CD14-positive monocyte (primary cell): Measurements from ENCODE around the gene SUMO3. TPM values are rescaled to one million over a fixed set of nuclear protein-coding genes. Genes with fewer than 3 reads are reported as not detected.
"Not testable (repeated sequence)": the region's sequence is repeated elsewhere in the genome, so short reads cannot be mapped to it uniquely, and the experiment has no call there.

Source experiments
- DNase-seq, 3 donors: peaks; one replicate each; pipeline ENCODE4 v3.0.0-alpha.2; 2011 to 2022
- H2AFZ ChIP-seq: 2 replicates; pipeline ENCODE4 v1.6.0; 2012; ENCODE audit warnings: mild to moderate bottlenecking, low read depth, low read length, inconsistent platforms; ENCODE audit not compliant: insufficient read depth, poor library complexity, severe bottlenecking
- H3K27ac ChIP-seq, 2 donors: 1 replicate in 1 of 2; 2 replicates in 1 of 2; pipeline ENCODE4 v1.5.1; 2012 to 2013; ENCODE audit warnings: low read length in 2 of 2, control low read depth in 1 of 2, inconsistent platforms in 1 of 2, low read depth in 1 of 2, mild to moderate bottlenecking in 1 of 2
- H3K27me3 ChIP-seq, 2 donors: one replicate each; pipeline versions ENCODE4 v1.6.0 to v1.6.1; 2011 to 2013; ENCODE audit warnings: low read length in 2 of 2; ENCODE audit not compliant: control insufficient read depth in 2 of 2, insufficient read depth in 2 of 2
- H3K36me3 ChIP-seq, 2 donors: replicated peaks in 1 of 2; 1 replicate in 1 of 2; 2 replicates in 1 of 2; pipeline versions ENCODE4 v1.5.1 to v1.6.1; 2012 to 2013; ENCODE audit warnings: low read length in 2 of 2, control low read depth in 1 of 2, inconsistent platforms in 1 of 2, mild to moderate bottlenecking in 1 of 2; ENCODE audit not compliant: insufficient read depth in 2 of 2, control insufficient read depth in 1 of 2
- H3K4me1 ChIP-seq, 2 donors: 1 replicate in 1 of 2; 2 replicates in 1 of 2; pipeline versions ENCODE4 v1.5.1 to v1.6.1; 2012 to 2013; ENCODE audit warnings: low read length in 2 of 2, control low read depth in 1 of 2, inconsistent platforms in 1 of 2, mild to moderate bottlenecking in 1 of 2, moderate library complexity in 1 of 2; ENCODE audit not compliant: insufficient read depth in 2 of 2, control insufficient read depth in 1 of 2
- H3K4me2 ChIP-seq: replicated peaks from 2 replicates; pipeline ENCODE3; 2012; ENCODE audit warnings: low read length, moderate library complexity, mild to moderate bottlenecking; ENCODE audit not compliant: poor library complexity, severe bottlenecking; ENCODE audit errors: extremely low read depth
- H3K4me3 ChIP-seq, 3 experiments: fragments of 200-600 bp in 1 of 3; sonication (generic) in 1 of 3; replicated peaks in 1 of 3; 1 replicate in 2 of 3; 2 replicates in 1 of 3; pipeline ENCODE4 v1.5.1; 2011 to 2013; ENCODE audit warnings: low read length in 3 of 3, mild to moderate bottlenecking in 3 of 3, control low read depth in 2 of 3, low read depth in 2 of 3, inconsistent platforms in 1 of 3, moderate library complexity in 1 of 3
- H3K79me2 ChIP-seq: 2 replicates; pipeline ENCODE4 v1.6.0; 2012; ENCODE audit warnings: mild to moderate bottlenecking, control low read depth, inconsistent platforms, low read length, moderate library complexity; ENCODE audit not compliant: insufficient read depth
- H3K9ac ChIP-seq: 2 replicates; pipeline ENCODE4 v1.6.0; 2017; ENCODE audit warnings: low read length, mild to moderate bottlenecking; ENCODE audit not compliant: insufficient read depth, poor library complexity, severe bottlenecking
- H3K9me3 ChIP-seq, 2 donors: replicated peaks in 1 of 2; 1 replicate in 1 of 2; 2 replicates in 1 of 2; pipeline versions ENCODE4 v1.5.1 to v1.6.1; 2012 to 2013; ENCODE audit warnings: low read length in 2 of 2, control low read depth in 1 of 2; ENCODE audit not compliant: control insufficient read depth in 1 of 2, insufficient read depth in 1 of 2
- H4K20me1 ChIP-seq: 2 replicates; pipeline ENCODE4 v1.6.0; 2012; ENCODE audit warnings: mild to moderate bottlenecking, low read length, control low read depth, moderate library complexity; ENCODE audit not compliant: insufficient read depth
- H3K27ac Mint-ChIP-seq, 7 donors: one replicate each; pipeline ENCODE4 v1.8.0; 2020; ENCODE audit warnings: mild to moderate bottlenecking in 7 of 7, mixed read lengths in 7 of 7, moderate library complexity in 6 of 7, inconsistent platforms in 2 of 7
- H3K27me3 Mint-ChIP-seq, 3 donors: one replicate each; pipeline ENCODE4 v1.8.0; 2021 to 2022; ENCODE audit warnings: low read depth in 3 of 3, mild to moderate bottlenecking in 3 of 3, mixed read lengths in 3 of 3, moderate library complexity in 3 of 3, inconsistent platforms in 1 of 3
- H3K36me3 Mint-ChIP-seq, 2 donors: one replicate each; pipeline ENCODE4 v1.8.0; 2020; ENCODE audit warnings: mixed read lengths in 2 of 2, inconsistent platforms in 1 of 2, mild to moderate bottlenecking in 1 of 2
- H3K4me1 Mint-ChIP-seq: one replicate; pipeline ENCODE4 v1.8.0; 2020; ENCODE audit warnings: mild to moderate bottlenecking, mixed read lengths
- H3K4me3 Mint-ChIP-seq, 2 donors: one replicate each; pipeline ENCODE4 v1.8.0; 2020; ENCODE audit warnings: mild to moderate bottlenecking in 2 of 2, mixed read lengths in 2 of 2, moderate library complexity in 1 of 2
- H3K9me3 Mint-ChIP-seq, 7 donors: one replicate each; pipeline ENCODE4 v1.8.0; 2020 to 2022; ENCODE audit warnings: mixed read lengths in 7 of 7, mild to moderate bottlenecking in 6 of 7, moderate library complexity in 6 of 7, inconsistent platforms in 2 of 7
- CTCF ChIP-seq: fragments of 200-600 bp; IDR thresholded peaks from one replicate; pipeline ENCODE4 v1.8.0; 2022; ENCODE audit warnings: antibody characterized with exemption, mild to moderate bottlenecking
- WGBS: methylation state at CpG from one replicate; pipeline ENCODE4 v1.1.5; 2013; ENCODE audit warnings: missing lambda C conversion rate; ENCODE audit not compliant: insufficient coverage; 5-methylcytosine and 5-hydroxymethylcytosine counted together
- intact Hi-C, 2 donors: fragments of 100-400 bp; cut with micrococcal nuclease; formaldehyde crosslinking; loops; one replicate each; pipeline versions ENCODE4 v1.15.0 to v1.15.1; 2023
- polyA plus RNA-seq, 3 donors: library from polyadenylated mRNA; depleted of rRNA in 1 of 3; unstranded in 2 of 3; stranded (reverse) in 1 of 3; fragments of 300-500 nt in 2 of 3; fragments of >200 nt in 1 of 3; fragmentation: Illumina TruSeq in 2 of 3; gene quantifications; 1 replicate in 2 of 3; 2 replicates in 1 of 3; pipeline ENCODE4 v1.2.3, GENCODE V29; 2012 to 2021

SUMO3 gene
- polyA plus RNA-seq, 3 donors, result 70.9 to 112 (median 109) TPM

GRCh38 chr21:44833663-44834062 is 15.8 kb upstream of the SUMO3 start:
- no peaks in the 10 kb centered on the region for H3K79me2 ChIP-seq
- H3K9ac ChIP-seq, result no peak overlapping the region
- Mint-ChIP-seq H3K27me3 (peaks cover 0 to 9% (median 1%) of the 10 kb centered on the region in 3 donors), H3K36me3 (no peaks in the 10 kb centered on the region), H3K27ac (no peak overlapping the region), H3K4me3 (no peak overlapping the region), H3K4me1 (peaks cover 19% of the 10 kb centered on the region), H3K9me3 (peaks cover 7 to 12% (median 10%) of the 10 kb centered on the region in 7 donors)
- no peak overlapping the region for H3K4me3 ChIP-seq
- H3K36me3 ChIP-seq, result no peaks in the 10 kb centered on the region
- no peak overlapping the region for H3K27ac ChIP-seq
- TF ChIP-seq CTCF, result no peak
- 80% methylated on average over 1 of the region's 5 CpGs for WGBS
- H3K9me3 ChIP-seq, result peaks cover 5 to 8% of the 10 kb centered on the region in 2 donors
- intact Hi-C loops, result no loop called here
- no peak overlapping the region for H2AFZ ChIP-seq
- H3K27me3 ChIP-seq, result no peaks in the 10 kb centered on the region
- H4K20me1 ChIP-seq, result no peaks in the 10 kb centered on the region
- H3K4me1 ChIP-seq, result peaks cover 2 to 7% of the 10 kb centered on the region in 2 donors
- H3K4me2 ChIP-seq, result no peak overlapping the region
- no peak for DNase-seq

GRCh38 chr21:44832516-44833255 is 14.8 kb upstream of the SUMO3 start:
- H3K9me3 ChIP-seq, result peaks cover 12 to 15% of the 10 kb centered on the region in 2 donors
- H4K20me1 ChIP-seq, H3K36me3 Mint-ChIP-seq, H3K79me2 ChIP-seq, H3K27ac Mint-ChIP-seq, H3K4me2 ChIP-seq, intact Hi-C loops, H2AFZ ChIP-seq, H3K4me3 Mint-ChIP-seq, H3K9ac ChIP-seq, H3K27me3 ChIP-seq, H3K36me3 ChIP-seq, H3K4me1 ChIP-seq, H3K27me3 Mint-ChIP-seq, DNase-seq, H3K27ac ChIP-seq, H3K4me3 ChIP-seq: not testable (repeated sequence)
- 97% methylated on average over 11 of the region's 23 CpGs for WGBS
- Mint-ChIP-seq H3K4me1 (peaks cover 19% of the 10 kb centered on the region), H3K9me3 (peaks cover 17 to 22% (median 19%) of the 10 kb centered on the region in 7 donors)
